Mesothelial cell of epicardium (in vitro differentiated cells): ENCODE results near the gene RHBDD1. TPM values are rescaled to one million over a fixed set of nuclear protein-coding genes. Genes with fewer than 3 reads are reported as not detected.

Source experiments
- DNase-seq, 2 experiments: peaks; one replicate each; pipeline ENCODE4 v3.0.0; 2021; ENCODE audit warnings: low spot score in 2 of 2; ENCODE audit not compliant: unreplicated experiment in 2 of 2
- H3K27ac Mint-ChIP-seq: 2 replicates; pipeline ENCODE4 v1.8.0; 2021; ENCODE audit warnings: mixed read lengths
- H3K27me3 Mint-ChIP-seq: 2 replicates; pipeline ENCODE4 v1.8.0; 2021; ENCODE audit warnings: low read depth, mixed read lengths
- H3K36me3 Mint-ChIP-seq: 2 replicates; pipeline ENCODE4 v1.8.0; 2021; ENCODE audit warnings: mixed read lengths
- H3K4me1 Mint-ChIP-seq: 2 replicates; pipeline ENCODE4 v1.8.0; 2021; ENCODE audit warnings: mixed read lengths
- H3K4me3 Mint-ChIP-seq: 2 replicates; pipeline ENCODE4 v1.8.0; 2021; ENCODE audit warnings: mild to moderate bottlenecking, moderate library complexity, mixed read lengths
- H3K9me3 Mint-ChIP-seq: 2 replicates; pipeline ENCODE4 v1.8.0; 2021; ENCODE audit warnings: mixed read lengths
- total RNA-seq: library from RNA; stranded (reverse); gene quantifications from 3 replicates; pipeline ENCODE4 v1.2.1, GENCODE V29; 2021
- TF ChIP-seq, protein P1 (sequence below): fragments of 200-600 bp; sonication (generic); IDR thresholded peaks from one replicate; pipeline ENCODE4 v1.5.0; 2021; ENCODE audit warnings: antibody characterized with exemption; ENCODE audit not compliant: unreplicated experiment

Gene RHBDD1
- total RNA-seq, 1 donor from 2014 or later = 42.2 TPM

DNA sequence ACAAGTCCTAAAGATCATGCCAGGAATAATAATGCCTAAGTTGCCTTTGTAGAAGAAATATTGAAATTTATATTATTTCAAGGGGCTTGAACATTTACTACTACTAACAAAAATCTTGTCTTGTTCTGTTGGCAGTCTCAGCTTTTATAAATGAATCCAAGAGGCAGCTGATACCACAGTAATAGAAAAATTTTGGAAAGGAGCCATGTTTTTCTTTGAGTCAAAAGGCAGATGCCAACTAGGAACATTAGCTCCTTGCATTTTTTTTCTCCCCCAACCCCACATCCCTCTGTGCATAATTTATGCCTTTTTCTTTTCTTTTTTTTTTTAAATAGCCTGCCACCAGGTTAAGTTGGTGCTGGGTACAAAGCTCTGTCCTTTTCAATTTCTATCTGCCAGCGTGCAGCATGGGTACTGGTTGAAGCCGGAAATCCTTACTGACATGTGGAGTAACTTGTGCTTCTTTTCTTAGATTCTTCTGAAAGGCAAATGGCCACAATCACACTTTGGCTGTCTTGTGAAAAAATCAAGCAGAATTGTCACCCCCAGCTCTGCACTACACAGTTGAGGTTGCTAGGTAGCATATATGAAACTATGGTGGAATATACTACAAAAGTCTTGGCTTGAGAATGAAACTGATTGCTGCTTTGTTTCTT lies 98.8 kb downstream of the RHBDD1 start:
- TF ChIP-seq, protein P1, sequence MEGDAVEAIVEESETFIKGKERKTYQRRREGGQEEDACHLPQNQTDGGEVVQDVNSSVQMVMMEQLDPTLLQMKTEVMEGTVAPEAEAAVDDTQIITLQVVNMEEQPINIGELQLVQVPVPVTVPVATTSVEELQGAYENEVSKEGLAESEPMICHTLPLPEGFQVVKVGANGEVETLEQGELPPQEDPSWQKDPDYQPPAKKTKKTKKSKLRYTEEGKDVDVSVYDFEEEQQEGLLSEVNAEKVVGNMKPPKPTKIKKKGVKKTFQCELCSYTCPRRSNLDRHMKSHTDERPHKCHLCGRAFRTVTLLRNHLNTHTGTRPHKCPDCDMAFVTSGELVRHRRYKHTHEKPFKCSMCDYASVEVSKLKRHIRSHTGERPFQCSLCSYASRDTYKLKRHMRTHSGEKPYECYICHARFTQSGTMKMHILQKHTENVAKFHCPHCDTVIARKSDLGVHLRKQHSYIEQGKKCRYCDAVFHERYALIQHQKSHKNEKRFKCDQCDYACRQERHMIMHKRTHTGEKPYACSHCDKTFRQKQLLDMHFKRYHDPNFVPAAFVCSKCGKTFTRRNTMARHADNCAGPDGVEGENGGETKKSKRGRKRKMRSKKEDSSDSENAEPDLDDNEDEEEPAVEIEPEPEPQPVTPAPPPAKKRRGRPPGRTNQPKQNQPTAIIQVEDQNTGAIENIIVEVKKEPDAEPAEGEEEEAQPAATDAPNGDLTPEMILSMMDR = no peak
- DNase-seq = no peak
- no peaks in the 10 kb centered on the region for H3K4me1 Mint-ChIP-seq
- peaks cover 7% of the 10 kb centered on the region for H3K36me3 Mint-ChIP-seq
- peaks cover 29% of the 10 kb centered on the region for H3K9me3 Mint-ChIP-seq
- H3K27me3 Mint-ChIP-seq = no peaks in the 10 kb centered on the region
- H3K27ac Mint-ChIP-seq = no peak overlapping the region
- H3K4me3 Mint-ChIP-seq = no peak overlapping the region

DNA sequence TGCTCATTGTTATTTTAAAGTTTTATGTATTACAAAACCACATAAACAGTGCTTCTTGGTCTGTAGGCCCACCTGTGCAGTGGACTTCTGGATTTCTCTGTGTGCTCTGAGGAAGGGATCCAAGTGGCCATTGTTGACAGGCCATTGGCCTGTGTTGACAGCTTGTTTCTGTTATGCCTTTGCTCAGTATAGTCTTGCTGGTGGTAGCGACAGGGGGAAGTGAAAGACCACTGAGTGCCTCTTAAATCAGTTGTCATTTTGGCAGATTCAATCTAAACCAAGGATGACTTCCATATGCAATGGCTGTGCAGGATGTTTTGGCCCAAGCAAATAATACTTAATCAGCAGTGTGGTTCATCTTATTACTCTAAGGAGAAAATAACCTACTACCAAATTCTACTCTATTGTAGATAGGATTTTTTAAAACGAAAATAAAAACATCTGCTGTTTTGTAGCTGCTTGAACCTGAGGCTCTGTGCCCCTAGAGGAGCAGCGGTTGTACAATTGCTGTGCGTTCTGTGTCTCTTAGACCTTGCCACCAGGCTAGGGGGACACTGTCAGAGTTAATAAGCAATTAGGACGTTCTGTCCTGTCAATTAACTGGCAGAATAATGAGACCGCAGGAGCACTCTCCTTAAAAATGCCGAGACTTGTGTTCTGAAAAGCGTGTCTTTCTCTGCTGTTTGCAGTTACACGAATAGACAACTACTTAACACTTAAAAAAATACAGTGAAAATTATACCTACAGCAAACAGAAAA lies 108.2 kb downstream of the RHBDD1 start:
- H3K4me1 Mint-ChIP-seq = no peaks in the 10 kb centered on the region
- peaks cover 24% of the 10 kb centered on the region for H3K9me3 Mint-ChIP-seq
- TF ChIP-seq, protein P1 = no peak
- H3K36me3 Mint-ChIP-seq = peaks cover 25% of the 10 kb centered on the region
- no peaks in the 10 kb centered on the region for H3K27me3 Mint-ChIP-seq
- DNase-seq = no peak
- no peak overlapping the region for H3K4me3 Mint-ChIP-seq
- no peak overlapping the region for H3K27ac Mint-ChIP-seq

DNA sequence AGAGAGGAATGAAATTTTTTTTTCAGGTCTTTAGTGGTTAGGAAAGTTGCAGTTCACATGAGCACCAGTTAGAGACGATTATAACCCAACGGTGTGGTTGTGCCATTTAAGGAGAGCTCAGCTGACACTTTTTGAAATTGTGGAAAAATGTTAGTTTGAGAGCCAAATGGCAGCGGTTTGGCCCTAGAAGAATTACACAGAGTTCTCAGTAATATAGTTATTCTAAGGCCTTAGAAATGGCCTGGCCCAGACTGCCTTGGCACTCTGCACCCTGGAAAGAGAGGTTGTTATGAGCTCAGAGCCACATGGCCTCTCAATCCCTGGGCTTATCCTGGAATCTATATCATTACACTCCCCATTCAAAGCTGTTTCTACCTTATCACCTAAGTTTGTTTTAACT lies 117.4 kb downstream of the RHBDD1 start:
- Mint-ChIP-seq H3K9me3 (peaks cover 9% of the 10 kb centered on the region), H3K4me1 (no peaks in the 10 kb centered on the region), H3K4me3 (no peak overlapping the region), H3K36me3 (peaks cover 14% of the 10 kb centered on the region), H3K27me3 (no peaks in the 10 kb centered on the region), H3K27ac (no peak overlapping the region)
- TF ChIP-seq, protein P1 = no peak
- no peak for DNase-seq

DNA sequence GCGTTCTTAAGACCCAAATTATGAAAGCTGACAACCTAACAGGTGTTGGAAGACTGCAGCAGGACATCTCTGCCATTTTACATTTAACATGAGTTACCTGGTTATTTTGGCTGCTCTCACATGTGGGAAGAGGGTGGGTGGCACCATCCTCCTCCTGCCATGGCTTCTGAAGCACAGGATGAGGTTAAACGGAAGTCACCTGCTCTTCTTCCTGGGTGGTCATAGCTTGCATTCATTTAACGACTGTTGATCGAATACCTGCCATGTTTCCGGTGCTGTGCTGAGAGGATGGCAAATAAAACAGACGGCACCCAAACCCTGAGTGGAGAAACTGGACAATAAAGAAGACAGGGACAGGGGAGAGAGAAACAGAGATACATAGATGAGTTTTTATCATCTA lies 118.0 kb downstream of the RHBDD1 start:
- Mint-ChIP-seq H3K27ac (no peak overlapping the region), H3K27me3 (no peaks in the 10 kb centered on the region)
- DNase-seq = no peak

DNA sequence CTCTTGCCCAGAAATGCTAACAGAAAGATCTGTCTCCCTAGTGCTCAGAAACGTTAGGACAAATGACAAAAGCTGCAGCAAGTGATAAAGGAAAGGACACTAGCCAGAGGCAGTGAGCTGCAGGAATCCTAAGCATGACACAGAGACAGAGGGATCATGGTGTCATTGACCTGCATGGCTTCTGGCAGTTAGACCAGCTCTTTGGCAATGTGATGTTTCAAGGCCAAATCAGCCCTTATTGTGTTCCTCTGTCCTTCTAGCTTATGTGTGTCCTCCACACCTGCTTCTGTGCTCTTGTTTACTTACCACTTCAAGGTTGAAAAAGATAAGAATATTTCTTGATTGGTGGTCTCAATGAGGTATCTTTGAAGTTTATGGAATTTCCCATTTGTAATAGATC lies 120.8 kb downstream of the RHBDD1 start:
- Mint-ChIP-seq H3K36me3 (peaks cover 17% of the 10 kb centered on the region), H3K27me3 (no peaks in the 10 kb centered on the region), H3K9me3 (peaks cover 23% of the 10 kb centered on the region), H3K27ac (no peak overlapping the region), H3K4me3 (no peak overlapping the region), H3K4me1 (no peaks in the 10 kb centered on the region)
- DNase-seq = no peak
- TF ChIP-seq, protein P1 = no peak

More for the DNA sequence above, 118.0 kb downstream of the RHBDD1 start:
- H3K36me3 Mint-ChIP-seq = peaks cover 14% of the 10 kb centered on the region
- no peak overlapping the region for H3K4me3 Mint-ChIP-seq
- peaks cover 13% of the 10 kb centered on the region for H3K9me3 Mint-ChIP-seq
- TF ChIP-seq, protein P1 = no peak
- H3K4me1 Mint-ChIP-seq = no peaks in the 10 kb centered on the region
